AG08395 (cell line): ENCODE data around the gene INS.
"Not testable (repeated sequence)": the region's sequence is repeated elsewhere in the genome, so short reads cannot be mapped to it uniquely, and the experiment has no call there.

Experiments
- DNase-seq: peaks from one replicate; pipeline ENCODE4 v3.0.0; 2012; ENCODE audit warnings: mixed read lengths, low spot score

The INS gene

DNA sequence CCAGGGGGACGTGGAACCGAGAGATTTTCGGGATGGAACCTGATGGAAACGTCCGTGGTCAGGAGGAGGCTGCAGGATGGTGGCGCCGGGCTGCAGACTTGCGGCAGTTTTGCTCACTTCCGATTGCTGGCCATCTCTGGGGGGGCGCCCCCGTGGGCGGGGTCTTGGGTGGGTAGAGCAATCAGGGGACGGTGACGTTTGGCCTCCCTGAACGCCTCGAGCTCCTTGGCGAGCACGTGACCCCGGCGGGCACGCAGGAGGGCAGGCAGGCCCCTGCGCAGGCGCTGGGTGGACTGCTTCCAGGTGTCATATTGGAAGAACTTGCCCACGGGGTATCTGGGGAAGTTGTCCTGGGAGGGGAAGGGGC is 28.2 kb downstream of the INS start:
- no peak for DNase-seq

- DNase-seq, result no peak
Observed at GRCh38 chr11:2132246-2132645, 28.8 kb downstream of the INS start.

GRCh38 chr11:2131371-2132236 is 29.4 kb downstream of the INS start:
- no peak for DNase-seq

DNA sequence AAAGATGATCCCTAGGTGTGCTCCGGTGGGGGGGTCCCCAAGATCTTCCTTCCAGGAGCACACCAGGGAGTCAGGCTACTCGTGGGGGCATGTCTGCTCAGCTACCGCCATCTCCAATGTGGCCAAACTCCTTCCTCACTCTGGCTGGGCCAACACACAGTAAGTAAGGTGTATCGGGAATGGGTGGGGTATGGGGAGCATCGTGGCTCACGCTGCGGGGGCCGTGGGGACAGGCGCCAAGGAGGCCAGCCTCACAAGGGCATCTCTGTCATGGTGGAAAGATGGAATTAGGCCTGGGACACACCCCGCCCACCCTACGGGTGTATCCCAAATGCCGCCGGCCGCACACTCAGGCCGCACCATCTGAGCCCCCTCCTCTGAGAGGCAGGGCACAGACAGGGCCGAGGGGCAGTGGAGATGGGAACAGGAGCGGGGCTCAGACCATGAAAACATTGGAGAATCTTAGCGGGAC is 30.1 kb downstream of the INS start:
- no peak for DNase-seq

DNA sequence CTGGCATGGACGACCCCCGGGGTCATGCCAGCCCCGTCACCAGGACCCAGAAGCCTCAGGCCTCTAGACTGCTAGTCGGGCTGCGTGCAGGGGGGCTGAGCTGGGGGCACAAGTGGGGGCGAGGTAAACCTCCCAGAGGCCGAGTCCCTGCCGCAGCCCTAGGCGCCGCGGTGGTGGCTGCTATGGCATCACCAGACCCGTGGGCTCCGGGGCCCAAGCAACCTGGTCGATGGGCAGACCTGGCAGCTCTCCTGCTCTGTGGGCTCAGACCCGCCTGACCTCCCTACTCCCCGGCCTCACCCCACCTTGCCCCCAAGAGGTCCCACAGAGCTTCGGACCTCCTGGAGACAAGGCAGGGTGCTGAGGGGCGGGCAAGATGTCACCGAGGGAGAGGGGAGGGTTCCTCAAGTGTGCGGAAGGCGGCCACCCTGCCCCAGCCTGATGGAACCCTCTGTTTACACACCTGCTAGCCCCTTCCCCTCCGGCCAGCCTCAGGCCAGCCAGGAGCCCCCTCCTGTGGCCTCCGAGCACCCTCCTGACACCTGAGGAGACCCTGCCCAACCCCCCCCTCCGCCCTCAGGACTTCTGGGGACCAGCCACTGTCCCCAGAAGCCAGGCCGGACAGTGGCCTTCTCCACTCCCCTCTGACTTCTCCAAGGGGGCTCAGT is 31.2 kb downstream of the INS start:
- no peak for DNase-seq

DNA sequence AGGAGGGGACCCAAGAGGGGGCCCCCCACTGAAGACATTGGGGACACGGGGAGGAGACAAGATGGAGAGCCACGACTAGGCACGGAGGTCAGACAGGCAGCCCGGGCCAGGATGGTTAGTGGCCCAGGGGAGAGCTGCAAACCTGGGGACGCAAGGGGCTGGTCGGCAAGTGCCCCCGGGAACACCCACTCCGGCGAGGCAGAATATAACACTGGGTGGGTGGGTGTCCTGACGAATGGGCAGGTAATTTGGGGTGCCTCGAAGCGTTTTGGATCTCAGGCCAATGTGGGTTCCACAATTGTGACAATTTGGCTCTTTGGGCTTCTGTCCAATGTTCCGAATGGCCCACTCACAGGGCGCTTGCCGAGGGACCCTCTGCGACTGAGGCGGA is 31.7 kb downstream of the INS start:
- DNase-seq, result no peak

- DNase-seq, result no peak
Observed at GRCh38 chr11:2128511-2129307, 32.3 kb downstream of the INS start.

DNA sequence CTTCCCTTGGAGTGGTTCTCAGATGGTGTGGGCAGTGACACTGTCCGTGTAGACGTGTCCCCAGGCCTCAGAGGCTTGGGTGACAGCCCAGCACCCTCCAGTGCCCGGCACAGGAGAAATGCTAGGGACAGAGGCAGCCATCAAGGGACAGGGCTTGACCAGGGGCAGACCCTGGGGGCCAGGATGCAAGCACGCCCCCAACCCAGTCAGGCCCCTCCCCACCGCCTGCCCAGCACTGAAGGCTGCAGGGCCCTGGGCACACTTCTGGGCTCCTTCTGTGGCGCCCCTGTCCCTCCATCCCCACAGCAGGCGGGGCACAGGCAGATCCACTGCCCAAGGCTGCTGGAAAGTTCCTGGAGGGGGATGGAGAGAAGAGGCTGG is 32.9 kb downstream of the INS start:
- DNase-seq, result no peak

- no peak for DNase-seq
Observed at GRCh38 chr11:2127482-2128129, 33.4 kb downstream of the INS start.

- no peak for DNase-seq
Observed at GRCh38 chr11:2126520-2127085, 34.4 kb downstream of the INS start.

- DNase-seq, result not testable (repeated sequence)
Observed at GRCh38 chr11:2124736-2125484, 36.1 kb downstream of the INS start.

- DNase-seq, result no peak
Observed at GRCh38 chr11:2123628-2123960, 37.4 kb downstream of the INS start.

DNA sequence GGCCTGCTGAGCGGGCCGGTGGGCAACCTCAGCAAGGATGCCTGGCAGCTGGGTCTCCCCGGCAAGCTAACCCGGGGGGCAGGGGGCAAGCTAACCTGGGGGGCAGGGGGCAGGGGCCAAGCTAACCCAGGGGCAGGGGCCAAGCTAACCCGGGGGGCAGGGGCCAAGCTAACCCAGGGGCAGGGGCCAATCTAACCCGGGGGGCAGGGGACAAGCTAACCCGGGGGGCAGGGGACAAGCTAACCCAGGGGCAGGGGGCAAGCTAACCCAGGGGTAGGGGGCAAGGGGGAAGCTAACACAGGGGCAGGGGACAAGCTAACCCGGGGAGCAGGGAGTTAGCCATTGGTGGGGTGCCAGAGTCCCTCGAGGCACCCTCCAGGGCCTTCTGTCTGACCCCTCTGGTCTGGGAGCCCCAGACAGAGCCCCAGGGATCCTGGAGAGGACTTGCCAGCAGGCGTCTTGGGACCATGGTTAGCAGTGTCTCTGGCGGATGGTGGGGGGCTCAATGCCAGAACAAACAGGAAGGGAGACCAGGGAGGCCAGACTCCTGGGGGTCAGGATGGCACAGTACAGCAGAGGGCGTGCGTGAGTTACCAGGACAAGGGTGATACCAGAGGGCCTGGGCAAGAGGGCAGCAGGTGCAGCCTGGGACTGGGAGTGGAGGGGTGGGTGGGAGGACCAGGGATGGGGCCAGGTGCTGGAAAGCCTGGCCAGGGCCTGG is 37.9 kb downstream of the INS start:
- no peak for DNase-seq

GRCh38 chr11:2122222-2122906 is 38.6 kb downstream of the INS start:
- peak; percentile 37 for DNase-seq

DNA sequence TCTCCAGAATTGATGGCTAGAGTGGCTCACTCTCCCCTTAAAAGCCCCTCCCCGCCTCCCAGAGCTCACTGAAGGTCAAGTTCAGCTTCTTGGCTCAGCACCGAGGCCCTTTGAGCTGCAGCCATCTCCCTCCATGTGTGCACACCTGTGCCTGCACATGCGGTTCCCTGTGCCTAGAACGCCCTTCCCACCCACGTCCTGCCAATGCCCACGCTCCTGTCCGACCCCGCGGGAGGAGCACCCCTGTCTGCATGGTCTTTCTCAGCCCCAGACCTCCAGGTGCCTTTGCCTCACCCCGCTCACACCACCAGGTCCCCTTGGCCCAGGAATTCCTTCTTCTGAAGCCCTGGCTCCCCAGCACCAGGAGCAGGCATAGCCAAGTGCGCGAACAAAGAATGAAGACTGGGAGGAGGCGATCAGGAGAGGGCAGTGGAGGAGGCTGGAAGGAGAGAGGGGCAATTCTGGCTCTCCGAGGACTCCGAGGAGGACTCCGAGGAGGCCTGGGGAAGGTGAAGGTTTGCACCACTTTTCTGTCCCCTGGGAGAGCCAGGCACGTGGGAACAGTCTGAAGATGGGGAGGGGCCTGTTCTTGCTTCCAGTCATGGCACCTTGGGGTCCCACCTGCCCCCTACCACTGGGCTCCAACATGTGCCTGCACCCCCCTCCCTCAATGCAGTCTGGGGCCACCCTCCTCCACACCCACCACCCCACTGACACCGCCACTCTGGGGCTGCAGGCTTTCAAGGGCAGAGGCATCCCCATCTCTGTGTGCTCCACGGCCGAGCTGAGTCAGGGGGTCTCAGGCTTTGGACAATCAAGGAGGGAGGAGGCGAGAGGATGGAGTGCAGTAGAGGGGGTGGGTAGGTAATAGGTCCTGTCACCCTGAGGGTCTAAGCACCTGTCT is 39.5 kb downstream of the INS start:
- DNase-seq, result no peak

DNA sequence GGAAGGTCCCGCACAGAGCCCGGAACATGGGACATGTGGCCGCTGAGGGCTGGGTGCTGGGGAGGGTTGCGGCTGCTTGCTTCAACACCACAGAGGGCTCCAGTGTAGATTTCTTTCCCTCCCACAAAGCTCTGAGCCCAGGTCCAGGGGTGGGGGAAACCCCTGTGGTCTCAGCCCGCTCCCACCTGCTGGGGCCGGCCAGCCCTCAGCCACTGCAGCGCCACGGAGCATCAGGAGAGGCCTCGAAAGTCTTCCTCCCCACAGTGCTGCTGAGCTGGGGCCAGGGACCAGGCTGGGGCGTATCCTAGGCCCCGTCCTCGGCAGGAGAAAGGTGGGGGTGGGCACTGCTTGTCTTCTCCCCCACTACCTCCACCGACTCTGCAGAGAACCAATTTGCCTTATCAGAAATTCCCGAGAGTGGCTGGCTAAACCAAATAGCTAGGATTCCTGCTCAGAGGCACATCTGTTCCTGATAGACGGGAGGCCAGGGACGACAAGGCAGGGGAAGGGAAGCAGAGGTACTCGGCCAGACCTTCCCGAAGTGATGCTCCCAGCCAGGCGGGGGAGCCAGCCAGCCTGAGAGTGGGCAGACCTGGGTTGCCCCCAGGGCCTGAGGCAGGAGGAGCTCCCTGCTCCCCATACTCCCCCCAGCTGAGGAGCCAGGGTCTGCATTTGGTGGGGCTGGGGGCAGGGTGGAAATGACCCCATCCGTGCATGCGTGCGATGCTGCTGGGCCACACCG is 40.5 kb downstream of the INS start:
- peak; percentile 50 for DNase-seq

DNA sequence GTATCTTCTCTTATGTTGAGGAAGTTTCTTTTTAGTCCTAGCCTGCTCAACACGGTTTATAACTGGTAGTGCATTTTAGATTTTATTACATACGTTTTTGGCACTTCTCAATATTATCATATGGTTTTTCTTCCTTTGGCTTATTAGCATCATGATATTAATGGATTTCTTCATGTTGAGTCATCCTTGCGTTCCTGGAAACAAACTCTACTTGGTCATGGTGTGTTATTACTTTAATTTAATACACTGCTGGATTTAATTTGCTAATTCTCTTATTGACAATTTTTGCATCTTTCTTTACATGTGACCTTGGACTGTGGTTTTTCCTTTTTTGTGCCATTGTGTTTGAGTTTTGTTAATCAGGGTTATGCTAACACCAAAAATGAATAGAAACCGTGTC is 42.3 kb downstream of the INS start:
- DNase-seq, result no peak

DNA sequence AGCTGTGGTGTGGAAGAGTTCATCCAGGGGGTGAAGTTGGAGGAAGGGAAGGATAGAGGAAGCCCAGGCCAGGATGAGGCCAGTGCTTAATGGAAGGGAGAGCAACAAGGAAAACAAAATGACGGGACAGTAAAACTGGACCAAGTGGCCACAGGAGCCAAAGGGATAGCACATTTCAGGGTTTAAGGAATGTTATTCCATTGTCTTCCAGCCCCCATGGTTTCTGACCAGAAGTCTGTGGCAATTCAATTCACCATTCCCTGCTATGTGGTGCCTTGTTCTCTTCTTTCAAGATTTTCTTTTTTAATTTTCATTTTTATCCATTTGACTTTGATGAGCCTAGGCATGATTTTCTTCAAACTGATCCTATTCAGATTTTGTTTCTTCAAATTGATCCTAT is 44.3 kb downstream of the INS start:
- DNase-seq, result no peak
